Measurements from ENCODE around the gene UMOD. TPM values are rescaled to one million over a fixed set of nuclear protein-coding genes. Genes with fewer than 3 reads are reported as not detected.

The UMOD gene
- total RNA-seq, 1 experiment from 2014 or later = not detected

DNA sequence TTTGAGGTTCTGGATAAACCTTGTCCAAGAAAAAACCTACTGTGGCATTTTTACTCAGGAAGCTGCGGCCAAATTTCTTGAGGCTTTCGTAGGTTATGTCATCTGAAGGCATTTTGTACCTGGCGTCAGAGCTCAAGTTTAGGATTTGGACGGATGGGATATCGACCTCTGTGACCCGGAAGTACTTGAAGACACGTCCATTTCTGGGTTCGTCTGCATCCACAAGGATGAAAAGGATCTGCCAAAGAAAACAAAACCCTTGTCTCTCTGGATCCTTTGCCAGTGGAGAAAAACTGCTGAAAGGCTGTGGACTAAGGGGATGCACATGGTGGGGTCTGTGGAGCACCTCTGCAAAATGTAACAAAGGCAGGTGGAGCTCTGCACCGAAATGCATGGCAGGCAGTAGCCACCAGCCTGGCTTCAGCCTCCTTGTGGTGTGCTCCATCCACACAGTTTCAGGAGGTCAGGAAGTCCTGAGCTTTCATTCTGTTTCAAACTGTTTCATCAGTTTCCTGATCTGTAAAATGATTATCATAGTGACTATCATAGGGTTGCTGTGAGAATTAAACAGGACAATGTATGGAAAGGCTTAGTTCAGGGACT lies 17.0 kb upstream of the UMOD start:
- no peak for DNase-seq (ENCODE audit: extremely low read depth, low read depth)

DNA sequence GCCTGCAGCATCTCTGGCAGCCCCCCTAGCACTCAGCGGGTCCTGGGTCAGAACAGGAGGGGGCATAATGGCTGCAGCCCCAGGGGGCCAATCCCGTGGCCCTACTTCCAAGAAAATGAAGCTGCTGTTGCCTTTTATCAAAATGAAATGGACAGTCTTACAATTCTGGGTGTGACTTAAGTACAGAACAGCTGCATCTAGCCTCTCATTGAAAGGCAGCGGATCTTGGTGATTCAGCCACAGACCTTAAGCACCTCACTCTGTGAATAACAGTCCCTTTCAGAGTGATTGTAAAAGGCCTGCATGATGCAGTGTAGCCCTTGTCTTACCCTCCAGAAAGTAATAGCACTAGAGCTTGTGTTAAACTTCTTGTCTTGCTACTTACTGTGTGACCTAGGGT lies 11.5 kb upstream of the UMOD start:
- DNase-seq (ENCODE audit: extremely low read depth, low read depth) = no peak

DNA sequence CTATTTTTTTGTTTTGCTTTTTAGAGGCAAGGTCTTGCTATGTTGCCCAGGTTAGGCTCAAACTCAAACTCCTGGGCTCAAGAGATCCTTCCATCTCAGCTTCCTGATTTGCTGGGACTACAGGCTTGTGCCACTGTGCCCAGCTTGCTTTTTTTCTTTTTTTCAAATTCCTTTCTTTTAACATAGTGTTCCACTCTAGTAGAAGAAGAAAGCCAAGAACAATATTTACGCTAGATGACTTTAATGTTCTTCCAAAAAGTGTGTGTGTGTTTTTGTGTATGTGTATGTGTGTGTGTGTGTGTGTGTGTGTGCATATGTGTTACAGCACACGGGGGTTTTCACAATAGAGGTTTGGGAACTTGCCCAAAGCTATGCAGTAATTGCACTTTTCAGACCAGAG lies 10.7 kb upstream of the UMOD start:
- DNase-seq (ENCODE audit: extremely low read depth, low read depth) = no peak

DNA sequence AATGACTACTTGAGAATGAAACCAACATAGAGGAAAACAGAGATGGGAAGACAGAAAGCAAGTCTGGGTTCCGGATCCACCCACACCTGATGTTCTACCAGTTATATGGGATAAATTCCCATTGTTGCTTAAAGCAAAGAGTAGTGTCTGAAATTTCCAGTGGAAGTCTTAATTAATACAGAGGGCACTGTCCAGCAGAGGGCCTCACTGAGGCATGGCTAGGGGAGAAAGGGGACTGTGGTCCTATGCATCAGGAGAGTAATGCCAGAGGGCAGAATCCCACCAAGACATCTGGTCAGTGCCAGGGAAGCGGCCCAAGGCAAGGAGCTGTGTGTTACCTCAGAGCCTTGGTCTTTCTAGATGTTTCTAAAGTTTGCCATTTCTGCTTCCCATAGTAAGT lies 7.5 kb upstream of the UMOD start:
- DNase-seq (ENCODE audit: extremely low read depth, low read depth) = no peak

- no peak for DNase-seq (ENCODE audit: extremely low read depth, low read depth)
These were observed 2.7 kb upstream of the UMOD start for GRCh38 chr16:20355114-20355782.

- DNase-seq (ENCODE audit: extremely low read depth, low read depth) = no peak
These were observed 864 bp upstream of the UMOD start for GRCh38 chr16:20353379-20353778.

DNA sequence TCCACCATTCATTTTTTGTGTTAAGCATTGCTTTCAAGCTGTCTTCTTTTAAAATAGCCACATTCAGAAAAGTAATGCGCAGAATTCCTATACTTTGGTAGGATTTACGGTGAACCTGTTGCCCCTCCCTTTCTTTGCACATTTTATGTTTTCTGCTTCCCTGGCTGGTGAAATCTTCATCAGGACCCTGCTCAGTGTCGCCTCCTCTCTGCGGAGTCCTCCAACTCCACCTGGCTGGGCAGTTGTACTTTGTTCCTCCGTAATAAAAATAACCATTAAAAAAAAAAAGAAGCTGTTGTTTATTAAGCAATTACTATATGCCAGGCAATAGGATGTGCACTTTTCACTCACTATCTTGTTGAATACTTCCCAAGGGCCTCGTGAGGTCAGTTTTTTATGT lies 2.9 kb downstream of the UMOD start:
- DNase-seq (ENCODE audit: extremely low read depth, low read depth) = no peak

DNA sequence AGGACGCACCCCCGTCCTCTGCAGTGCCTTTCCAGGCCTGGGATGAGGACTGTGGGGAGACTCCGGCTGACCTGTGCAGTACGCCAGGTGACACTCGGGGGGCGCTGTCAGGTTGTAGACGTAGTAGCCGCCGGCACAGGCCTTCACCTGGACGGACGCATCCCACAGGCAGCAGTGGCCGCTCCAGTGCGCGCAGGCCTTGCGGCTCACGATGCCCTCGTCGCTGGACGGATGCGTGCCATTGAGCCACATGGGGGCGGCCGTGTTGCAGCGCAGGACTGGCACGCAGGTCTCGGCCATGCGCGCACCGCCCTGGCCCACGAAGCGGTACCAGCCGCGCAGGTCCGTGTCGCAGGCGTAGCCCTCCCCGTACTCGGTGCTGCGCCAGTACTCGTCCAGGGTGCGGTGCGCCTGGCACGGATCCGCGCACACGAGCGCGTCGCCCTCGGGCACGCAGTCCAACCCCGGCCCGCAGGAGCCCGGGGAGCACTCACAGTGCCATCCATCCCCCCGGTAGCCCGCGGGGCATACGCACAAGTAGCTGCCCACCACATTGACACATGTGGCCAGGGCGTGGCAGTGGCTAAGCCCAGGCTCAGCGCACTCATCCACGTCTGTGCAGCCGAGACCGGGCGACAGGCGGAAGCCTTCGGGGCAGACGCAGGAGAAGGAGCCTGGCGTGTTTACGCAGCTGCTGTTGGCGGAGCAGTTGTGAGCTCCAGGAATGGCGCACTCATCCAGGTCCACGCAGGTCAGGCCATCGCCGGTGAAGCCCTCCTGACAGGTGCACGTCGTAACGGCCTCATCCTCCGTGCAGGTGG lies 3.9 kb downstream of the UMOD start:
- no peak for DNase-seq (ENCODE audit: extremely low read depth, low read depth)

GRCh38 chr16:20347666-20348364 lies 4.7 kb downstream of the UMOD start:
- DNase-seq (ENCODE audit: extremely low read depth, low read depth) = no peak

DNA sequence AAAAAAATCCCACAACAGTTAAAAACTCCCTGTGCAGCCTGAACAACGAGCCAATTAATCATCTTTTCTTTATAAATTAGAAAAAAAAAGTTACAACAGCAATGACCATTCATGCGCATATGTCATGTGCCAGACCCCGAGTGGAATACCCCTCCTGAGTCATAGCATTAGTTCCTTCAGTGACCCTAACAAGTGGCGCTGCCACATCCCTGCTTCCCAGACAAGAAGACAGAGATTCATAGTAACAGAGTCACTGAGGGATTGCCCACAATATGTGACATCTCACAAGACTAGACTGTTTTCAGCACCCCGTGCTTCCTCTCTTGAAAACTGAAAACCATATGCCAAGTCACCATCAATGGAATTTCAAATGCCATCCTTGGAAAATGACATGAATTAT lies 7.9 kb downstream of the UMOD start:
- no peak for DNase-seq (ENCODE audit: extremely low read depth, low read depth)

- no peak for DNase-seq (ENCODE audit: extremely low read depth, low read depth)
These were observed 12.8 kb downstream of the UMOD start for GRCh38 chr16:20339744-20340143.

GRCh38 chr16:20336955-20337354 lies 15.6 kb downstream of the UMOD start:
- DNase-seq (ENCODE audit: extremely low read depth, low read depth) = no peak

GRCh38 chr16:20334396-20334795 lies 18.1 kb downstream of the UMOD start:
- no peak for DNase-seq (ENCODE audit: extremely low read depth, low read depth)

GRCh38 chr16:20333120-20333519 lies 19.4 kb downstream of the UMOD start:
- no peak for DNase-seq (ENCODE audit: extremely low read depth, low read depth)

GRCh38 chr16:20332411-20332810 lies 20.1 kb downstream of the UMOD start:
- DNase-seq (ENCODE audit: extremely low read depth, low read depth) = no peak

- no peak for DNase-seq (ENCODE audit: extremely low read depth, low read depth)
These were observed 20.9 kb downstream of the UMOD start for GRCh38 chr16:20331635-20332034.

DNA sequence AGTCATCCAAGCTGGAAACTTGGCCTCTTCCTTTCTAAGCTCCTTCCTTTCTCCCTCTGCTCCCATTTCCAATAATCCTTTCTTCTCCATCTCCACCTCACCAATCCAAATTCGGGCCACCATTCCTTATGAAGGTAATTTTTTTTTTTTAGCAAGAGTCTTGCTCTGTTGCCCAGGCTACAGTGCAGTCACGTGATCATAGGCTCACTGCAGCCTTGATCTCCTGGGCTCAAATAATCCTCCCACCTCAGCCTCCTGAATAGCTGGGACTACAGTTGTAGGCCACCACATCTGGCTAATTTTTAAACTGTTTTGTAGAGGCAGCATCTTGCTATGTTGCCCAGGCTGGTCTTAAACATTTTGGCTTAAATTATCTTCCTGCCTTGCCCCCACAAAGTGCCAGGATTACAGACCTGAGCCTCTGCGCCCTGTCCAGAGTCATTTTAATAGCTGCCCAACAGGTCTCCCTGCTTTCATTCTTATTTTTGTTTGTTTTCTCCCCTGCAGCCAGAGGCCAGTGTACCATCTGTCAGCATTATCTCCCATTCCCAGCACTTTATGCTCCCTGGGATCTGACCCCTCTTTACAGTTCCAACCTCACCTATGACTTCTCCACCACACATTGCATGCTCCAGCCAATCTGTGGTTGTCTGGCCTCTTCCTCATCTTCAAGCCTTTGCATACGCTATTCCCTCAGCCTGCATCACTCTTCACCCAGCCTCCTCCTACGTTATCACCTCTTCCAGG lies 22.9 kb downstream of the UMOD start:
- no peak for DNase-seq (ENCODE audit: extremely low read depth, low read depth)

DNA sequence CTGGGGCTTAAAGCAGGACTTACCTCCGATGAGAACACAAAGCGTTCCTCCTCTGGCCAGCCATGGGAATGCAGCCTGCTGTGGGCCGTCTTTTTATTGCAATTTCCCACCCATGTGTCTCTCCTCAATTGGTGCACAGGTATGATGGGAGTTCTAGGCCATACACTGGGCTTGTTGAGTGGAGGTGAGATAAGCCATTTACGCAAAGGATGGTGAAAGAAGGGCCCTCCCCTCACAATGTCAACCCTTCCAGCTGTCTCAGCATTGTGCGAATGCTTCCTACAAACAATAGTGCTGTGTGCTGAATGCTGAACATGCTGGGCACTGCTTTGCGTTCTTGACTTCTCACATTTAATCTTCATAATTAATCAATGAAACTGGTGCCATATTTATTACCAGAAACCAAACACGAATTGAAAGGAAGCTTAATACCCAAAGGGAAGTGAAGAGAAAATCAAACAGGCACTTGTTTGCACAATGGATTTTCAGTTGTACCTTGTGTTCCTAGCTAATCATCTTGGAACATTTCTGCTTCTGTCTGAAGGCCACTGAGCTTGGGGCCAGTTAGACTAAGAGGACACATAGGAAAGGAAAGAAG lies 25.0 kb downstream of the UMOD start, which contains the start of gene GP2:
Gene GP2 (minus strand): TSS at position 70 of the 598 bp plus-strand sequence. CDS start 1,082 bp downstream, outside the sequence.
- DNase-seq (ENCODE audit: extremely low read depth, low read depth) = no peak

GRCh38 chr16:20326321-20326720 lies 26.2 kb downstream of the UMOD start:
- DNase-seq (ENCODE audit: extremely low read depth, low read depth) = no peak

GRCh38 chr16:20325005-20325404 lies 27.5 kb downstream of the UMOD start:
- no peak for DNase-seq (ENCODE audit: extremely low read depth, low read depth)

All from NCI-H460 (cell line).